SK-N-SH treated with all-trans-retinoic acid at 6 μM for 48 hours (cell line): Measurements from ENCODE around the gene CPNE4.

Experiments
- ATAC-seq: fragments of 200-7000 bp; cut with Tn5 transposase; 3 replicates; pipeline ENCODE4 v1.9.1; 2020; ENCODE audit warnings: mild to moderate bottlenecking, moderate library complexity
- ARNTL ChIP-seq: fragments of 450-650 bp; formaldehyde crosslinking; IDR thresholded peaks from 2 replicates; pipeline ENCODE4 v1.5.0; 2020; ENCODE audit warnings: low read depth, mild to moderate bottlenecking, moderate library complexity, borderline replicate concordance
- CSDC2 ChIP-seq: fragments of 250-450 bp; sonication (Bioruptor Pico); IDR thresholded peaks from 2 replicates; pipeline ENCODE4 v1.5.0; 2020; ENCODE audit warnings: mild to moderate bottlenecking, moderate library complexity
- ESRRG ChIP-seq: fragments of 250-450 bp; sonication (Bioruptor Pico); IDR thresholded peaks from 2 replicates; pipeline ENCODE4 v1.6.1; 2021; ENCODE audit warnings: mild to moderate bottlenecking
- GLIS3 ChIP-seq: fragments of 250-450 bp; sonication (Bioruptor Pico); IDR thresholded peaks from 2 replicates; pipeline ENCODE4 v1.5.0; 2020; ENCODE audit warnings: mild to moderate bottlenecking, moderate library complexity
- OSR1 ChIP-seq: fragments of 250-450 bp; sonication (Bioruptor Pico); IDR thresholded peaks from 2 replicates; pipeline ENCODE4 v1.8.0; 2022; ENCODE audit warnings: moderate library complexity, mild to moderate bottlenecking, inconsistent platforms
- PPARA ChIP-seq: fragments of 250-450 bp; sonication (Bioruptor Pico); IDR thresholded peaks from 2 replicates; pipeline ENCODE4 v1.5.0; 2020; ENCODE audit warnings: mild to moderate bottlenecking, borderline replicate concordance
- RARB ChIP-seq: fragments of 250-450 bp; sonication (Bioruptor Pico); IDR thresholded peaks from 2 replicates; pipeline ENCODE4 v1.8.0; 2021; ENCODE audit warnings: mild to moderate bottlenecking, moderate library complexity
- SNAI2 ChIP-seq: fragments of 250-450 bp; sonication (Bioruptor Pico); IDR thresholded peaks from 2 replicates; pipeline ENCODE4 v1.5.0; 2020; ENCODE audit warnings: mild to moderate bottlenecking, moderate library complexity
- TCF4 ChIP-seq: fragments of 250-450 bp; sonication (Bioruptor Pico); IDR thresholded peaks from 2 replicates; pipeline ENCODE4 v1.8.0; 2021; ENCODE audit warnings: mild to moderate bottlenecking, moderate library complexity, borderline replicate concordance
- TOX ChIP-seq: fragments of 250-450 bp; sonication (Bioruptor Pico); IDR thresholded peaks from 2 replicates; pipeline ENCODE4 v1.8.0; 2021; ENCODE audit warnings: mild to moderate bottlenecking, moderate library complexity, borderline replicate concordance
- ZC3H10 ChIP-seq: fragments of 250-450 bp; sonication (Bioruptor Pico); IDR thresholded peaks from 2 replicates; pipeline ENCODE4 v1.5.1; 2021; ENCODE audit warnings: mild to moderate bottlenecking, moderate library complexity
- ZFP3 ChIP-seq: fragments of 250-450 bp; sonication (Bioruptor Pico); IDR thresholded peaks from 2 replicates; pipeline ENCODE4 v1.5.0; 2020; ENCODE audit warnings: mild to moderate bottlenecking, moderate library complexity
- ZFP30 ChIP-seq: fragments of 450-650 bp; formaldehyde crosslinking; IDR thresholded peaks from 2 replicates; pipeline ENCODE4 v1.5.0; 2022; ENCODE audit warnings: mild to moderate bottlenecking, moderate library complexity
- ZNF565 ChIP-seq: fragments of 450-650 bp; formaldehyde crosslinking; conservative IDR thresholded peaks from 2 replicates; pipeline ENCODE4 v1.5.0; 2020; ENCODE audit warnings: low read depth, mild to moderate bottlenecking, moderate library complexity
- ZNF70 ChIP-seq: fragments of 450-650 bp; formaldehyde crosslinking; IDR thresholded peaks from 2 replicates; pipeline ENCODE4 v1.5.0; 2020; ENCODE audit warnings: mild to moderate bottlenecking, moderate library complexity
- ZNF8 ChIP-seq: fragments of 450-650 bp; formaldehyde crosslinking; IDR thresholded peaks from 2 replicates; pipeline ENCODE4 v1.5.0; 2020; ENCODE audit warnings: mild to moderate bottlenecking, moderate library complexity
- TF ChIP-seq, protein P1 (sequence below): fragments of 250-450 bp; sonication (Bioruptor Pico); IDR thresholded peaks from 2 replicates; pipeline ENCODE4 v1.8.0; 2020; ENCODE audit warnings: mild to moderate bottlenecking, moderate library complexity, borderline replicate concordance
- TF ChIP-seq, protein P2 (sequence below): fragments of 250-450 bp; sonication (Bioruptor Pico); IDR thresholded peaks from 2 replicates; pipeline ENCODE4 v1.5.1; 2020; ENCODE audit warnings: low read depth, mild to moderate bottlenecking, moderate library complexity
- TF ChIP-seq, protein P3 (sequence below): fragments of 250-450 bp; sonication (Bioruptor Pico); IDR thresholded peaks from 2 replicates; pipeline ENCODE4 v1.5.0; 2020; ENCODE audit warnings: mild to moderate bottlenecking, moderate library complexity

Gene CPNE4

DNA sequence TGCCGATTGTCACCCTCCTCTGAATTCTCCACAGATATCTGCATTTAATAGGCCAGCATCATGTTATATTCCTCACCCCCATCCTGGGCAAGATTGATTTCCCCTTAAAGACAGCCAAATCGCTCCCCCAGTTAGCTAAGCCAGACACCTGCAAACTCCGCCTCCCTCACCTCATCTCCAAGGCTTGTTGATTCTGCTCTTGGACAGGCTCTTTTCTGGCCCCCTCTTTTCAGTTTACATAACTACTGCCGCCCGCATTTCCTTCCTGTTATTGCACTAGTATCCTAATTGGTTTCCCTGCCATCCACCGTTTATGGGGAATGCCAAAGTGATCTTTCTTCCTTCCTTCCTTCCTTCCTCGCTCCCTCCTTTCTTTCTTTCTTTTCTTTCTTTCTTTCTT lies 317.3 kb downstream of the CPNE4 start (continued):
- TF ChIP-seq, protein P1, sequence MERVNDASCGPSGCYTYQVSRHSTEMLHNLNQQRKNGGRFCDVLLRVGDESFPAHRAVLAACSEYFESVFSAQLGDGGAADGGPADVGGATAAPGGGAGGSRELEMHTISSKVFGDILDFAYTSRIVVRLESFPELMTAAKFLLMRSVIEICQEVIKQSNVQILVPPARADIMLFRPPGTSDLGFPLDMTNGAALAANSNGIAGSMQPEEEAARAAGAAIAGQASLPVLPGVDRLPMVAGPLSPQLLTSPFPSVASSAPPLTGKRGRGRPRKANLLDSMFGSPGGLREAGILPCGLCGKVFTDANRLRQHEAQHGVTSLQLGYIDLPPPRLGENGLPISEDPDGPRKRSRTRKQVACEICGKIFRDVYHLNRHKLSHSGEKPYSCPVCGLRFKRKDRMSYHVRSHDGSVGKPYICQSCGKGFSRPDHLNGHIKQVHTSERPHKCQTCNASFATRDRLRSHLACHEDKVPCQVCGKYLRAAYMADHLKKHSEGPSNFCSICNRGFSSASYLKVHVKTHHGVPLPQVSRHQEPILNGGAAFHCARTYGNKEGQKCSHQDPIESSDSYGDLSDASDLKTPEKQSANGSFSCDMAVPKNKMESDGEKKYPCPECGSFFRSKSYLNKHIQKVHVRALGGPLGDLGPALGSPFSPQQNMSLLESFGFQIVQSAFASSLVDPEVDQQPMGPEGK (CRISPR knock-in tag) = no peak
- no peak for TF ChIP-seq OSR1 (CRISPR knock-in tag)
- TF ChIP-seq, all 23 proteins: peak for 0

DNA sequence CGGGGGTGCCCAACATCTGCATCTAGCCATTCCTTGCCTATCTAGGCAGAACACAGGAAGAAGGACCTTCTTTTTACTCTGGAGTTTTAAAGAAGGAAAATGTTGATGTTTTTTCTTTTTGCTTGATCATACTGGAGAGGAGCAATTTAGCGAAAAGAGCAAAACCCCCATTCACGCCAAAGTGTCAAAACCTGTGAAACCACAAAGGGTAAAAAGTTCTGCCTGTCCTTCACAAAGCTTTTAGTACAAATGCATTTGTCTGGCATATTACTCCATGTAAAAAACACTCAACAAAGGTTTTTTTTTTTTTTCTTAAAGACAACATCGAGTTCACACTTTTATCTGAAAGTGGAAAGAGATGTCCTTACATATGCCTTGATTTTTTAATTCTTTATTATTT lies 317.9 kb downstream of the CPNE4 start:
- TF ChIP-seq CSDC2 (CRISPR knock-in tag) = no peak
- no peak for TF ChIP-seq GLIS3
- TF ChIP-seq ZNF565 (CRISPR knock-in tag) = no peak
- no peak for TF ChIP-seq PPARA
- no peak for TF ChIP-seq ESRRG (CRISPR knock-in tag)
- TF ChIP-seq SNAI2 (CRISPR knock-in tag) = no peak
- no peak for TF ChIP-seq ZFP3 (CRISPR knock-in tag)
- TF ChIP-seq, protein P2, sequence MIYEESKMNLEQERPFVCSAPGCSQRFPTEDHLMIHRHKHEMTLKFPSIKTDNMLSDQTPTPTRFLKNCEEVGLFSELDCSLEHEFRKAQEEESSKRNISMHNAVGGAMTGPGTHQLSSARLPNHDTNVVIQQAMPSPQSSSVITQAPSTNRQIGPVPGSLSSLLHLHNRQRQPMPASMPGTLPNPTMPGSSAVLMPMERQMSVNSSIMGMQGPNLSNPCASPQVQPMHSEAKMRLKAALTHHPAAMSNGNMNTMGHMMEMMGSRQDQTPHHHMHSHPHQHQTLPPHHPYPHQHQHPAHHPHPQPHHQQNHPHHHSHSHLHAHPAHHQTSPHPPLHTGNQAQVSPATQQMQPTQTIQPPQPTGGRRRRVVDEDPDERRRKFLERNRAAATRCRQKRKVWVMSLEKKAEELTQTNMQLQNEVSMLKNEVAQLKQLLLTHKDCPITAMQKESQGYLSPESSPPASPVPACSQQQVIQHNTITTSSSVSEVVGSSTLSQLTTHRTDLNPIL (CRISPR knock-in tag) = no peak
- no peak for TF ChIP-seq RARB (CRISPR knock-in tag)
- TF ChIP-seq ZC3H10 (CRISPR knock-in tag) = no peak
- TF ChIP-seq ZFP30 = no peak
- TF ChIP-seq OSR1 (CRISPR knock-in tag) = no peak
- TF ChIP-seq, protein P1 (CRISPR knock-in tag) = no peak
- TF ChIP-seq, all 23 proteins: peak for 0

DNA sequence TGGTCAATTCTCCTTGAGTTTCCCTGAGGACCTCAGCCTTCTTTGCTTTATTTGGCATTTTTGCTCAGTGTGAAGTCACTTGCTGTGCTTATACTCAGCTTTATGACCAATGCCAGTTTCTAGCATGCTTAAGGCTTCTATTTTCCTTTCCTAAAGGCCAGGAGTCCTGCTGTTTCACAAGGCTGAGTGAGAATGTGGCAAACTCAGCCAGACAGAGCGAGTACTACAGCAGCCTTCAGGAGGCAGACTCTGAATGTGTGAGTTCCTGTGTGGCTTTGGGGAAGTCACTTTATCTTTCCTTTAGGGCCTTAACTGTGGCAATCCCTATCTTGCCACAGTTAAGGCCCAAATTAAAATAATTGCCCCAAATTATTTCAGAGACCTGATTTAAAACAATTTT lies 318.8 kb downstream of the CPNE4 start:
- no peak for ATAC-seq
- TF ChIP-seq TOX (CRISPR knock-in tag) = no peak
- TF ChIP-seq, all 23 proteins: peak for 0

More for the DNA sequence above, 317.9 kb downstream of the CPNE4 start:
- no peak for ATAC-seq

DNA sequence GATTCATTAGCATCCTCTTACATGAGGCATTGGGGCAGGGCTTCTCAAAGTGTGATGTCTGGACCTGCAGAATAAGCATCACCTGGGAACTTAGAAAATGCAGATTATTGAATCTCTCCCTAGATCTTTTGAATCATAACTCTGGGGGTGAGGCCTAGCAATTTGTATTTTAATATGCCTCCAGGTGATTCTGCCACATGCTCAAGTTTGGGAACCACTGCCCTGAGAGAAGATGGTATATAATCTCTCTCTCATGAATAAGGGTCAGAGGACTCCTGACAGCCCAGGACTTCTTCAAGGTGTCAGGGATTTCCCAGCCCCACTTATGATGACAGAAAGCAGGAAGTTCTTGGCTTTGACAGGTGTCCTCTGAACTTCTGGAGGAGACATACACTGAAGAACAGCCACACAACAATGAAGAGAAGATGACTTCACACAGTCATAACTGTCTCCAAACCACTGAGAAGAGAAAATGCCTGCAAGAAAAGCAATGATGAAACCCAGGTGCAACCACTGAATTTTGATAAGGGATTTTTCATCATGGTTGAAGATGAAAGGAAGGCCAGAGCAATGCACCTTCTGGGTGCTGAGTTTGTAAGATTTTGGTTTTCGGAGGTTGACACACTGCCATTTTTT lies 320.1 kb downstream of the CPNE4 start:
- no peak for TF ChIP-seq ZC3H10 (CRISPR knock-in tag)
- TF ChIP-seq TCF4 (CRISPR knock-in tag) = no peak
- no peak for TF ChIP-seq GLIS3
- TF ChIP-seq ZNF8 = no peak
- no peak for TF ChIP-seq ARNTL (CRISPR knock-in tag)
- TF ChIP-seq, protein P3, sequence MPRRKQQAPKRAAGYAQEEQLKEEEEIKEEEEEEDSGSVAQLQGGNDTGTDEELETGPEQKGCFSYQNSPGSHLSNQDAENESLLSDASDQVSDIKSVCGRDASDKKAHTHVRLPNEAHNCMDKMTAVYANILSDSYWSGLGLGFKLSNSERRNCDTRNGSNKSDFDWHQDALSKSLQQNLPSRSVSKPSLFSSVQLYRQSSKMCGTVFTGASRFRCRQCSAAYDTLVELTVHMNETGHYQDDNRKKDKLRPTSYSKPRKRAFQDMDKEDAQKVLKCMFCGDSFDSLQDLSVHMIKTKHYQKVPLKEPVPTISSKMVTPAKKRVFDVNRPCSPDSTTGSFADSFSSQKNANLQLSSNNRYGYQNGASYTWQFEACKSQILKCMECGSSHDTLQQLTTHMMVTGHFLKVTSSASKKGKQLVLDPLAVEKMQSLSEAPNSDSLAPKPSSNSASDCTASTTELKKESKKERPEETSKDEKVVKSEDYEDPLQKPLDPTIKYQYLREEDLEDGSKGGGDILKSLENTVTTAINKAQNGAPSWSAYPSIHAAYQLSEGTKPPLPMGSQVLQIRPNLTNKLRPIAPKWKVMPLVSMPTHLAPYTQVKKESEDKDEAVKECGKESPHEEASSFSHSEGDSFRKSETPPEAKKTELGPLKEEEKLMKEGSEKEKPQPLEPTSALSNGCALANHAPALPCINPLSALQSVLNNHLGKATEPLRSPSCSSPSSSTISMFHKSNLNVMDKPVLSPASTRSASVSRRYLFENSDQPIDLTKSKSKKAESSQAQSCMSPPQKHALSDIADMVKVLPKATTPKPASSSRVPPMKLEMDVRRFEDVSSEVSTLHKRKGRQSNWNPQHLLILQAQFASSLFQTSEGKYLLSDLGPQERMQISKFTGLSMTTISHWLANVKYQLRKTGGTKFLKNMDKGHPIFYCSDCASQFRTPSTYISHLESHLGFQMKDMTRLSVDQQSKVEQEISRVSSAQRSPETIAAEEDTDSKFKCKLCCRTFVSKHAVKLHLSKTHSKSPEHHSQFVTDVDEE = no peak
- TF ChIP-seq ZFP30 = no peak
- no peak for TF ChIP-seq TOX (CRISPR knock-in tag)
- TF ChIP-seq RARB (CRISPR knock-in tag) = no peak
- no peak for TF ChIP-seq ESRRG (CRISPR knock-in tag)
- TF ChIP-seq ZNF70 (CRISPR knock-in tag) = no peak
- TF ChIP-seq, protein P2 (CRISPR knock-in tag) = no peak
- no peak for TF ChIP-seq SNAI2 (CRISPR knock-in tag)
- no peak for ATAC-seq
